HG02943 (cell line): ENCODE measurements around the gene OR8B12.
"Not testable (repeated sequence)": the region's sequence is repeated elsewhere in the genome, so short reads cannot be mapped to it uniquely, and the experiment has no call there.

Experiments used
- ATAC-seq: cut with Tn5 transposase; IDR thresholded peaks from one replicate; pipeline ENCODE4 v1.9.1; 2021; ENCODE audit warnings: mild to moderate bottlenecking, low read depth, moderate library complexity; ENCODE audit not compliant: unreplicated experiment

Gene OR8B12

GRCh38 chr11:124534051-124534450 is 9.4 kb downstream of the OR8B12 start:
- ATAC-seq: no peak

DNA sequence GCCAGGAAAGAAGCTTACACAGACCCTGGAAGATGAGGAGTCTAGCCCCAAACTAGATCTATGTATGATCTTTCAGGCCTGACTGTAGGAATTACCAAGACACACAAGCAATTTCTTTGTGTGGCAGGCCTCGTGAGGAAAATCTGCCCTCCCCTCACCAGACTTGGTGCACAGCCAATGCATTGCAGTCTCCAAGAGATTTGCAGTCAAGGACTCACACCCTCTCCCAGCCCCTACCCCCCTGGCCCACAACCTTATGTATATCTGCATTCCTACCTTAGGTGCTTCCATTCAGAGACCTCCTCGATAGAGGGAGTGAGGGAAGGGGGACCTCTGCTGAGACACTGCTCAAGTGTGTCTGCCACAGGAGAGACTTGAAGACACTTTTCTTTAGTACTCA is 9.8 kb downstream of the OR8B12 start:
- no peak for ATAC-seq

GRCh38 chr11:124520550-124520854 is 23.0 kb downstream of the OR8B12 start:
- no peak for ATAC-seq

GRCh38 chr11:124519850-124520549 is 23.5 kb downstream of the OR8B12 start:
- no peak for ATAC-seq

GRCh38 chr11:124518989-124519451 is 24.4 kb downstream of the OR8B12 start:
- ATAC-seq: no peak

GRCh38 chr11:124517314-124517713 is 26.1 kb downstream of the OR8B12 start:
- ATAC-seq: no peak

GRCh38 chr11:124514675-124515074 is 28.8 kb downstream of the OR8B12 start:
- not testable (repeated sequence) for ATAC-seq

GRCh38 chr11:124514131-124514530 is 29.3 kb downstream of the OR8B12 start:
- ATAC-seq: no peak

DNA sequence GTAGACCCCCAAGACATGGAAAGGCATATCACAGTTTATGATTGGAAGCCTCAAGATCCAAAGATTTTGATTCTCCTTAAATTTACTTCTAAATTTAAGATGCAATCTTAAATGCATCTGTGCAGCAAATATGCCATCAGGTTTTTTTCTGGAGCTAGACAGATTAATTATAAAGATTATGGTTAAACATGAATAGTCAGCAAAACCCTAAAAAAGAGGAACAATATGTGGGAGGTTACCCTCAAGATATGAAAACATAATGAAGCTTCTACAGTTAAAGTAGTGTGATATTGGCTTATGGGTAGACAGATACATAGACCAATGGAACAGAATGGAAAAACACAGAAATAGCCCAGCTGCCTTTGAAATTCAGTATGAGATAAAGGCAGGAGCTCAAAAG is 31.7 kb downstream of the OR8B12 start:
- no peak for ATAC-seq

GRCh38 chr11:124510279-124510678 is 33.2 kb downstream of the OR8B12 start:
- ATAC-seq: no peak

- ATAC-seq: no peak
These were observed 43.7 kb downstream of the OR8B12 start for GRCh38 chr11:124499711-124500110.

GRCh38 chr11:124493016-124493655 is 50.3 kb downstream of the OR8B12 start:
- ATAC-seq: no peak
